Muscle of leg (tissue), 11 donors: ENCODE data around the gene MIEF1. TPM values are rescaled to one million over a fixed set of nuclear protein-coding genes. Genes with fewer than 3 reads are reported as not detected.

Source experiments
- DNase-seq: peaks from one replicate; pipeline ENCODE4 v3.0.0; 2013
- H3K27ac ChIP-seq: one replicate; pipeline ENCODE4 v1.5.1; 2013; ENCODE audit warnings: mild to moderate bottlenecking, low read length, control low read depth
- H3K27me3 ChIP-seq: one replicate; pipeline ENCODE4 v1.6.1; 2013; ENCODE audit warnings: low read length; ENCODE audit not compliant: control insufficient read depth, insufficient read depth
- H3K36me3 ChIP-seq: one replicate; pipeline ENCODE4 v1.6.1; 2013; ENCODE audit warnings: low read length; ENCODE audit not compliant: control insufficient read depth, insufficient read depth
- H3K4me1 ChIP-seq: one replicate; pipeline ENCODE4 v1.6.1; 2013; ENCODE audit warnings: low read length; ENCODE audit not compliant: control insufficient read depth, insufficient read depth
- H3K4me3 ChIP-seq: one replicate; pipeline ENCODE4 v1.5.1; 2013; ENCODE audit warnings: low read length, control low read depth
- H3K9me3 ChIP-seq: replicated peaks from 2 replicates; pipeline ENCODE4 v1.6.1; 2013; ENCODE audit warnings: low read depth, low read length; ENCODE audit not compliant: control insufficient read depth
- WGBS: methylation state at CpG from one replicate; pipeline ENCODE4 v1.1.5; 2013; ENCODE audit warnings: missing lambda C conversion rate; ENCODE audit not compliant: insufficient coverage; 5-methylcytosine and 5-hydroxymethylcytosine counted together
- polyA plus RNA-seq, 8 donors: library from polyadenylated mRNA; unstranded; fragments of 120-200 nt; gene quantifications; one replicate each; pipeline versions ENCODE4 v1.2.1 to v1.2.3, GENCODE V29; 2013; ENCODE audit warnings: inconsistent platforms in 1 of 8, low replicate concordance in 1 of 8; ENCODE audit not compliant: insufficient read length in 8 of 8, insufficient read depth in 1 of 8
- total RNA-seq: library from RNA; stranded (reverse); fragments of 120-200 nt; gene quantifications from one replicate; pipeline ENCODE4 v1.2.4, GENCODE V29; 2013

Gene MIEF1
- total and polyA plus RNA-seq, 9 donors = 9.4 to 21.7 (median 18.0) TPM

DNA sequence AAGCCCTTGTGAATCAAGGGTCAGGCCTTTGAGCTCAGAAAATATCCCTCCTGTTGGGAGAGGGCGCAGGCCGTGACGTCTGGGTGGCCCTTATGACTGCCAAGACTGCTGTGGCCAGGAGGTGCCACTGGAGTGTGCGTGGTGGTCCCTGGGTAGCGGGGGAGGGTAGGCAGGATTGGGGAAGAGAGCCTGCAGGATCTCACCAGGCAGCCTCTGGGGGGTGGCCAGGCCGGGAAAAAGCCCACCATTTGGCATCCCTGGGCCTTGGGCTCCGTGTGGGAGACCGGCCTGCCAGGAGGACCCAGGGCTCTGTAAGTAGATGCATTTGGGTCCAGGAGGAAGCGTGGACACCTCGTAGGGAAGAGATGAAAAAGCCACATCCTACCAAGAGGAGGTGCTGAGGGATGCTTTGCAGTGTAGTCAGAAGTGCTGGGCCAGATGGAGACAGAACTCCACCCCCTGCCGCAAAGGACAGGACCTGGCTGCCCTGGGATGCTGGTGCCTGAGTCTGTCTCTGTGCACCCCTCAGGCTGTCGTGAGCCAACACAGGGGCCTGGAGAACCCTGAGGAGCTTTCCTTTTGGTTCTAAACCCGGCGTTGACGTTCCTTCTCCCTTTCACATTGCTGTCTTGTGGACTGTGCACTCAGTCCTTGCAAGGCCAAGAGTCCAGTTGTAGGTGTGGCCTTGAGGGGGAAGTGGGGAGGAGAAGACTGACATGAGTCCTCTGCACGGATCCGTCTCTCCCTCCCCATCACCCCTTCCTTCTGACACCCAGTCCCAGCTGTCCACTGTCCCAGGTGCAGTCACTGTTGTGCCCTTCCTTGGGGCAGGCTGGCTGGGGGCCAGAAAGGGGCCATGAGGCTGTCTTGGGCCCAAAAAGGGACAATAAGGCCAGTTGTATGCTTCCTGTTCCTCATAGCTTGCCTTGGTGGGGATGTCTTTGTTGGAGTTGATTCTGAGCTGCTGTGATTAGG, 12.7 kb upstream of the MIEF1 start:
- no peaks in the 10 kb centered on the region for H3K27me3 ChIP-seq
- peaks cover 14% of the 10 kb centered on the region for H3K4me1 ChIP-seq
- no peak overlapping the region for H3K4me3 ChIP-seq
- WGBS = 82% methylated on average over 9 of the region's 17 CpGs
- DNase-seq = no peak
- H3K27ac ChIP-seq = no peak overlapping the region
- H3K9me3 ChIP-seq = no peaks in the 10 kb centered on the region
- H3K36me3 ChIP-seq = no peaks in the 10 kb centered on the region

DNA sequence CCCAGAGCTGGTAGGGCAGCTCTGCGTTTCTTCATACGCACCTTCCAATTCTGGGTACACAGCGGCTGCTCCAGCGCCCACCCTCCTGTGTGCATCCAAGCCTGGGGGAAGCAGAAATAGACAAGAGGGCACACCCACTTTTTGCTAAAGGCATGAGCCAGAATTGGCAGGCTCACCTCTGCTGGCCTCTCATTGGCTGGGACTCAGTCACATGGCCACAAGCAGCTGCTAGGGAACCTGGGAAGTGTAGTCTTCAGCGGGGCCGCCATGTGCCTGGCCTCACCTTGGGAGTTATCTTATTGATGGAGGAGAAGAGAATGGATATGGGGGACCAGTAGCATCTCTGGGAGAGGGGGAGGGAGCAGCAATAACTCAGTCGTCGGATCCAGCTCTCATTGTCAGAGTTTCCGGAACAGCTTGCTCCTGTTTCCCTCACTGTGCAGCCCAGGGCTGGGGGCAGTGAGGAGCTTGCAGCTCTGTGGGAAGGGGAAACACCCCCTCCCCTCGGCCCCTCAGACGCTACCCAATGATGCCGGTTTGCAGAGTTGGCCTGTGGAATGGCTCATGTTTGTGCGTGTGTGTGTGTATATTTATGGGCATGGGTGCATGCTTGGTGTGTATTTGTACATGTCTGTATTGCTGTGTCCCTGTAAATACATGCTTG, 11.8 kb upstream of the MIEF1 start:
- no peaks in the 10 kb centered on the region for H3K36me3 ChIP-seq
- H3K27me3 ChIP-seq = no peaks in the 10 kb centered on the region
- no peaks in the 10 kb centered on the region for H3K9me3 ChIP-seq
- H3K4me1 ChIP-seq = peaks cover 14% of the 10 kb centered on the region
- H3K27ac ChIP-seq = no peak overlapping the region
- peak; percentile 88 for DNase-seq
- WGBS = 32% methylated on average over 11 of the region's 13 CpGs
- H3K4me3 ChIP-seq = no peak overlapping the region

DNA sequence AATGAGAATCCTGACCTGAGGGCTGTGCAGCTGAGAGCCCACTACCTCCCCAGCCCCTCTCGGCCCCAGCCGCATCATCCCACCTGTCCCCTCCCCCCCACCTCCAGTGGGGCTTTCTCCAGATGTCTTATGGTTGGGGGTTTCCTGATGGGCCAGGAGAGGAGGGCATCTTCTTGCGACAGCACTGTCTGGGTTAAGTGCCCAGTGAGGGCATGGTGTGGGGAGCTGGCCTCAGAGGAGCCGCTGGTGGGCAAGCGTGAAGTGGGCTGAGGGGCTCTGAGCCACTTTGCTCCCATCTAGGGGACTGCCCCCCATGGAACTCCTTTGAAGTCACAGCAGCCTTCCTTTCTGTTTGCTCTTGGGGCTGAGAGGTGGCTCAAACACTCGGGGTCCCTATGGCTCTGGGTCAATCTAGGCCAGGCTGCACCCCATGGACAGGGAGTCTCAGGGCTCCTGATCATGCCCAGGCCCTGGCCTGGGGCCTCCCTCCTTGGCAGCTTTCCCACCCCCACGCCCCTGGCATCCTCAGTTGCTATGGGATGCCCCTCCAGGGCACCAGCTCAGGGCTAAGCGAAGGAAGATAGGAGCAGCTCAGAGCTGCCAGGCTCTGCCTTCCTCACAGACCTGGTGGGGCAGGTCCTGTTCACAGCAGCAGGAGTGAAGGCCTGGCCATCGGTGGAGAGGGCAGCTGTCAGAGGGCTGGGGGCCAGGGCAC, 11.0 kb upstream of the MIEF1 start:
- DNase-seq = no peak
- peaks cover 14% of the 10 kb centered on the region for H3K4me1 ChIP-seq
- H3K27ac ChIP-seq = no peak overlapping the region
- no peak overlapping the region for H3K4me3 ChIP-seq
- no peaks in the 10 kb centered on the region for H3K9me3 ChIP-seq
- no peaks in the 10 kb centered on the region for H3K27me3 ChIP-seq
- 88% methylated on average over 3 of the region's 9 CpGs for WGBS
- H3K36me3 ChIP-seq = no peaks in the 10 kb centered on the region

DNA sequence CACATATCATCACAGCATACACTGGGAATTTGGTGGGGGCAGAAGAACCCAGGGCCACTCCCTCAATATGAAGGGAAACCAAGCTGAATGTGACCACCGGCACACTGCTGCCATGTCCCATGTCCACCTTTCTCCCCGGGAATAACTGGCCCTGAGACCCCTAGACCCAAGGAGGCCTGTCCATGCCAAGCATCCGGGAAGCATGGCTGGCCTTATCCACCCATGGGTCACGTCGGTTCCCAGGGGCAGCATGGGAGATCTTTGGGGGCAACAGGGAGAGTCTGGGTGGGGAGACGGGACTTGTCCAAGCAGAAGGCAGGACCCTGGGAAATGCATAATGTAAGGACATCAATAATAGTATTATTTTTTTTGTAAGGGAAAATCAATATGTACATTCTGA, 10.4 kb upstream of the MIEF1 start:
- WGBS = 69% methylated on average over 4 of the region's 6 CpGs
- Histone ChIP-seq H3K4me3 (no peak overlapping the region), H3K27me3 (no peaks in the 10 kb centered on the region), H3K9me3 (no peaks in the 10 kb centered on the region), H3K36me3 (no peaks in the 10 kb centered on the region), H3K27ac (no peak overlapping the region), H3K4me1 (peaks cover 14% of the 10 kb centered on the region)
- DNase-seq = no peak

DNA sequence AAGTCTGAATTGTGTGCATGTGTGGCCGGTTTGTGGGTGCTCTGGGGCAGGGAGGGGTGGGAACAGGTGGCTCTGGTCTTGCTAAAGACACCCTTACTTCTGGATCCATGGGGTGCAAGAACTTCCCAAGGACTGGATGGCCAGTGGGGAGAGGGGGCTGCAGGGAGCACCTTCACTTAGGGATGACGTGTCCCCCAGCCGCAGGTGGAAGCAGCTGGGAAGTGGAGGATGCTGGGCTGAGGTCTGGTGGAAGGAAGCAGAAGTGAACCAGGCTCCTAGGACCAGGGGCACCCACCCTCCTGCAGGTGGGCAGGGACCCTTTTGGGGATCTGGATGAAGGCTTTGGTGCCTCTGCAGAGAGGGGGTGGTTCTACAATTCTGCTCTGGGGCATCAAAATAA, 9.9 kb upstream of the MIEF1 start:
- Histone ChIP-seq H3K4me1 (peaks cover 9% of the 10 kb centered on the region), H3K36me3 (no peaks in the 10 kb centered on the region), H3K4me3 (no peak overlapping the region), H3K27me3 (no peaks in the 10 kb centered on the region), H3K9me3 (no peaks in the 10 kb centered on the region), H3K27ac (no peak overlapping the region)
- DNase-seq = no peak
- 100% methylated on average over 2 of the region's 3 CpGs for WGBS

DNA sequence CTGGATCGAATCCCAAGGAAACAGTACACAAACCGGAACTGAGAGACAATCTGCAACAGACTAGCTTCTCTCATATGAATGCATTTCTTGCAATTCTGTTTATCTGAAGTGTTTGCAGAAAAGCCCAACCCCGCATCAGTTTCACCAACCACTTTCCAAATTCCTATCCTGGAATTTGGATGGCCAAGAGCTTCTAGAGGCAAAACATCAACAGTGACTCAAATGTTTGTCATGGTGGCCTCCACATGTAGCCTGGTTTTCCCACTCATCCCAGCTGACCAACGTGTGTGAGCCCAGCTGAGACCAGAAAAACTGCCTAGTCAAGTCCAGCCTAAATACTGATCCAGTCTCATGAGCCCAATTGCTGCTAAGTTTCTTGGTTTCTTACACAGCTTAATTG, 8.3 kb upstream of the MIEF1 start:
- WGBS = 49% methylated on average over 3 of the region's 4 CpGs
- H3K36me3 ChIP-seq = no peaks in the 10 kb centered on the region
- DNase-seq = no peak
- no peaks in the 10 kb centered on the region for H3K27me3 ChIP-seq
- H3K27ac ChIP-seq = no peak overlapping the region
- no peak overlapping the region for H3K4me3 ChIP-seq
- no peaks in the 10 kb centered on the region for H3K9me3 ChIP-seq
- peaks cover 8% of the 10 kb centered on the region for H3K4me1 ChIP-seq

DNA sequence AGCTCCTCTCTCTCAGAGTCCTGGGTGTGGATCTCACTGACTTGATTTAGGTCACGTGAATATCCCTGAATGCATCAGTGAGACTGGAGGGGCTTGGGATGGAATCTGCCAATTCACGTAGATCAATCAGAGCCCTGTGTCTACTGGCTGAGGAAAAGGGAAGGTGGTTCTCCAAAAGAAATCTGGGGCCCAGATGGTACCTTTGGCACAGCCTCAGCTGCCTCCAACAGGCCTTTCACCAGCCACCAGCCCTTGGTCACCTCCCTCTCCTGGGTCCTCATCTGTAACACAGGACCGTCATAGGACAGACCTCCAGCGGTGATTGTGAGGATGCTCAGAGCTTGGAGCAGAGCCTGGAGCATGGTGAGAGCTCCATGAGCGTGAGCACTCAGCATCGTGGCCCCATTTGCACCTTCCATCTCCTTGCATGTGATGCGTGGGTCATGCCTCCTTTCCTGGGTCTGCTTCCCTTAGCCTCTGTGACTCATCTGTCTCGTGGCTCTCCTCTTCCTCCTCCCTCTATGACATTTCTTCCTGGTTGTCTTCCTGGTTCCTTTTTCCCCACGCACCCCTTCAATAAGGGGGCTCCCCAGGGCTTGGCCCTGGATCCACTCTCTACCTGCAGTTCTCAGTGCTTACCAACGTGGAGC, 7.5 kb upstream of the MIEF1 start:
- no peak for DNase-seq
- Histone ChIP-seq H3K4me1 (peaks cover 8% of the 10 kb centered on the region), H3K36me3 (no peaks in the 10 kb centered on the region), H3K4me3 (no peak overlapping the region), H3K27me3 (no peaks in the 10 kb centered on the region), H3K27ac (no peak overlapping the region), H3K9me3 (no peaks in the 10 kb centered on the region)
- WGBS = 70% methylated on average over 9 of the region's 10 CpGs

DNA sequence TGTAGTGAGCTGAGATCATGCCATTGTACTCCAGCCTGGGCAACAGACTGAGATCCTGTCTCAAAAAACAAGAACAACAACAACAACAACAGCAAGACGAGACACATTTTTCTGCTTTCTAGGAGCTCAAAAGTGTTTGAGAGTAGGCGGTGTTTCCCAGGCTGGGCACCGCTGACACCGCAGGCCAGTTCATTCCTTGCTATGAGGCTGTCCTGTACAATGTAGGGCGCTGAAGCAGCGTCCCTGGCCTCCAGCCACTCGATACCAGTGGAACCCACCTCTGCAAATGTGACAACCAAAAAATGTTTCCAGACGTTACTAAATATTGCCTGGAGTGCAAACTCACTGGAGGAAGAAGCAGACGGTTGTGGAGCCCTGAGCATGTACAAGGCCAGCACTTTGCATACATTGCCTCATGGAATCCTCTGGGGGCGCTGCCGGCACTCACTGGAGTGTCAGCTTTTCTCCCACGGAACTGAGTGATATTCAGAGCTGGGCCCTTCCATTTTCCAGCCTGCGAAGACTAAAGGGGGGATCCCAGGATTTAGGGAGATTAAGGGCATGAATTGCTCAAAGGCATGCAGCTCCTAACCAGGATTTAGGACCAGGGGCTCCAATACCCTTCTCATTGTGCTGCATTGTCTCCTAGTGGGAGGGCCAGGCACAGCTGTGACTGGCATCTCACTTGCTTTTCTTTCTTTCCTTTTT, 5.8 kb upstream of the MIEF1 start:
- 42% methylated on average over 12 of the region's 13 CpGs for WGBS
- no peak overlapping the region for H3K27ac ChIP-seq
- peak; percentile 84 for DNase-seq
- no peaks in the 10 kb centered on the region for H3K27me3 ChIP-seq
- no peaks in the 10 kb centered on the region for H3K36me3 ChIP-seq
- no peaks in the 10 kb centered on the region for H3K9me3 ChIP-seq
- peaks cover 4% of the 10 kb centered on the region for H3K4me1 ChIP-seq
- no peak overlapping the region for H3K4me3 ChIP-seq

DNA sequence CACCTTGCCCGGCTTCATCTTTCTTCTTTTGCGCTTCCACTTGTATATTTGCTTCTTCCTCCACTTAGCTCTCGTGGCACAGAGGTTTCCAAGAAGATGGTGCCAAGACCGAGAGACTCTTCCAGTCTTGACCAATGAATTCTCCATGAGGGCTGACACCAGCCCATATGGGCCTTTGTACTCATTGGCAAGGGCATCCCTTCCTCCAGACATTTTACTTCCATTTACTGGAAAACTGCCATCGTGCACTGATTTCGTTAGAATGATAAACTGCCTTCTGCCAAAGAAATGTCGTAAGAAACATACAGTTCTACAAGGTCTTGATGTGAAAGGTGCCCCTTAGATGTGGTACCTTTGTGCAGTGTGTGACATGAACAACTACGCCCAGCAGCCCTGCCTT, 4.7 kb upstream of the MIEF1 start:
- no peaks in the 10 kb centered on the region for H3K9me3 ChIP-seq
- H3K4me1 ChIP-seq = peaks cover 11% of the 10 kb centered on the region
- no peak overlapping the region for H3K4me3 ChIP-seq
- no peak overlapping the region for H3K27ac ChIP-seq
- no peaks in the 10 kb centered on the region for H3K27me3 ChIP-seq
- DNase-seq = no peak
- H3K36me3 ChIP-seq = no peaks in the 10 kb centered on the region
- WGBS = 100% methylated on average over 3 of the region's 8 CpGs
